ENCODE data around the gene LOXHD1. TPM values are rescaled to one million over a fixed set of nuclear protein-coding genes. Genes with fewer than 3 reads are reported as not detected.

Gene LOXHD1
- total and polyA plus RNA-seq, 10 of the 15 experiments (the other 5 are each of a cell fraction or from before 2014, with no cell fraction given), result not detected

DNA sequence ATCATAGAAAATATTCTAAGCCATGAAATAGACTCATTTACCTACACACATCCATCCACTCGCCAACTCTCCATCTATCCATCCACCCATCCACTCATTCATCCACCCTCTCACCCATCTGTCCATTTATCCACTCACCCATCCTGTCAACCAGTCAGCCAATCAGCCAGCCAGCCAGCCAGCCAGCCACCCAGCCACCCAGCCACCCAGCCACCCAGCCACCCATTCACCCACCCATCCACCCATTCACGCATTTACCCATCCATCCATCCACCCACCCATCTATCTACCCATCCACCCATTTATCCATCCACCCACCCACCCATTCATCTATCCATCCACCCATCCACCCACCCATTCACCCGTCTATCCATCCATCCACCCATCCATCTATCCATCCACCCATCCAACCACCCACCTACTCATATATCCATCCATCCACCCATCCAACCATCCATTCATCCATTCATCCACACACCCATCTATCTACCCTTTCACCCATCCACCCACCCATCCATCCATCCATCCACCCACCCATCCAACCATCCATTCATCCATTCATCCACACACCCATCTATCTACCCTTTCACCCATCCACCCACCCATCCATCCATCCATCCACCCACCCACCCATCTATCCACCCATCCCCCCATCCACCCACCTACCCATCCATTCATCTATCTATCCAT lies 185.1 kb downstream of the LOXHD1 start:
- no peaks in the 10 kb centered on the region for H3K79me2 ChIP-seq (ENCODE audit: control insufficient read depth, insufficient read depth, low read length)
- H3K27me3 ChIP-seq (replicated peaks in 1 of 2; ENCODE audit: control insufficient read depth in 2 of 2, insufficient read depth in 2 of 2, low read length in 1 of 2), result peaks cover 0 to 2% of the 10 kb centered on the region in 2 experiments; a peak in 2 of 4 replicates
- WGBS (ENCODE audit: insufficient coverage, insufficient replicate concordance, low lambda C conversion rate, missing lambda C conversion rate), result 0% methylated on average over 2 of the region's 3 CpGs
- no peak overlapping the region for H3K4me3 ChIP-seq
- no peak overlapping the region for H3K9ac ChIP-seq (ENCODE audit: control insufficient read depth, insufficient read depth, low read length)
- DNase-seq (ENCODE audit: low read depth, low spot score) (no peak), FAIRE-seq (no peak), ATAC-seq (no peak)
- no peaks in the 10 kb centered on the region for H3K4me1 ChIP-seq (ENCODE audit: control insufficient read depth, insufficient read depth, low read length)
- H3K36me3 ChIP-seq (ENCODE audit: control insufficient read depth in 2 of 2, insufficient read depth in 2 of 2, low read length in 1 of 2), result no peaks in the 10 kb centered on the region
- no peak overlapping the region for H2AFZ ChIP-seq (ENCODE audit: control insufficient read depth, low read depth, low read length)
- no peak overlapping the region for H3K27ac ChIP-seq (ENCODE audit: control insufficient read depth, insufficient read depth)
- no peak for TF ChIP-seq GATAD2B (conservative IDR thresholded peaks at IDR 0.05; ENCODE audit: low read depth)
- TF ChIP-seq JUND (IDR thresholded peaks at IDR 0.05; ENCODE audit: low read depth, low read length), result no peak
- TF ChIP-seq CBX3 (IDR thresholded peaks at IDR 0.05; ENCODE audit: borderline replicate concordance, low read depth), result no peak
- TF ChIP-seq CBX5 (IDR thresholded peaks at IDR 0.05; ENCODE audit: low read depth), result no peak
- TF ChIP-seq ATF3 (IDR thresholded peaks at IDR 0.05; ENCODE audit: borderline replicate concordance, extremely low read depth, low read depth, low read length), result no peak
- no peak for TF ChIP-seq EED (IDR thresholded peaks at IDR 0.05; ENCODE audit: low read depth)
- no peak for TF ChIP-seq MTA2 (IDR thresholded peaks at IDR 0.05; ENCODE audit: low read depth)
- H4K20me1 ChIP-seq (ENCODE audit: control insufficient read depth, insufficient read depth), result no peaks in the 10 kb centered on the region
- POLR2A ChIA-PET, result no interaction called here
- RAD21 ChIA-PET (ENCODE audit: unreplicated experiment), result no interaction called here
- no peak overlapping the region for H3K4me2 ChIP-seq (ENCODE audit: control insufficient read depth, insufficient read depth)
- SMC1A ChIA-PET (ENCODE audit: uncharacterized antibody, unreplicated experiment), result no interaction called here
- intact Hi-C loops (cut with micrococcal nuclease; ENCODE audit: unreplicated experiment) (no loop called here), in situ Hi-C loops (cut with MboI) (no loop called here)
- no TSS peak for BruUV-seq (replicated peaks)
- CTCF ChIA-PET, result no interaction called here
- no peaks in the 10 kb centered on the region for H3K9me3 ChIP-seq (replicated peaks; ENCODE audit: control insufficient read depth, insufficient read depth, low read length)

- no peaks in the 10 kb centered on the region for H4K20me1 ChIP-seq (ENCODE audit: control insufficient read depth, insufficient read depth)
- H3K4me2 ChIP-seq (ENCODE audit: control insufficient read depth, insufficient read depth), result no peak overlapping the region
- no peak overlapping the region for H3K4me3 ChIP-seq
- no peaks in the 10 kb centered on the region for H3K9me3 ChIP-seq (replicated peaks; ENCODE audit: control insufficient read depth, insufficient read depth, low read length)
- 75% methylated on average over 3 of the region's 3 CpGs for WGBS (ENCODE audit: insufficient coverage, insufficient replicate concordance, low lambda C conversion rate, missing lambda C conversion rate)
- H3K36me3 ChIP-seq (ENCODE audit: control insufficient read depth in 2 of 2, insufficient read depth in 2 of 2, low read length in 1 of 2), result no peaks in the 10 kb centered on the region
- no TSS peak for BruUV-seq (replicated peaks)
- no peaks in the 10 kb centered on the region for H3K79me2 ChIP-seq (ENCODE audit: control insufficient read depth, insufficient read depth, low read length)
- no peaks in the 10 kb centered on the region for H3K4me1 ChIP-seq (ENCODE audit: control insufficient read depth, insufficient read depth, low read length)
- in situ Hi-C loops (cut with MboI), result no loop called here
- FAIRE-seq, result no peak
- no peak overlapping the region for H3K9ac ChIP-seq (ENCODE audit: control insufficient read depth, insufficient read depth, low read length)
- no peaks in the 10 kb centered on the region; a peak in 2 of 4 replicates for H3K27me3 ChIP-seq (replicated peaks in 1 of 2; ENCODE audit: control insufficient read depth in 2 of 2, insufficient read depth in 2 of 2, low read length in 1 of 2)
- RAD21 ChIA-PET (ENCODE audit: unreplicated experiment), result no interaction called here
- SMC1A ChIA-PET (ENCODE audit: uncharacterized antibody, unreplicated experiment), result no interaction called here
- POLR2A ChIA-PET, result no interaction called here
- no peak for ATAC-seq
- intact Hi-C loops (cut with micrococcal nuclease; ENCODE audit: unreplicated experiment), result no loop called here
- DNase-seq (ENCODE audit: low read depth, low spot score), result no peak
- H2AFZ ChIP-seq (ENCODE audit: control insufficient read depth, low read depth, low read length), result no peak overlapping the region
- CTCF ChIA-PET, result no interaction called here
- no peak overlapping the region for H3K27ac ChIP-seq (ENCODE audit: control insufficient read depth, insufficient read depth)
- TF ChIP-seq JUNB (IDR thresholded peaks at IDR 0.05), result no peak
- TF ChIP-seq YBX1 (IDR thresholded peaks at IDR 0.05), result no peak
- no peak for TF ChIP-seq LARP7 (IDR thresholded peaks at IDR 0.05)
- TF ChIP-seq RUNX3 (IDR thresholded peaks at IDR 0.05; ENCODE audit: low read length), result no peak
- TF ChIP-seq HDGF (IDR thresholded peaks at IDR 0.05), result no peak
- no peak for TF ChIP-seq TCF12 (IDR thresholded peaks at IDR 0.05; ENCODE audit: low read depth, low read length)
- TF ChIP-seq EZH2 (IDR thresholded peaks at IDR 0.05; ENCODE audit: borderline replicate concordance, control insufficient read depth, low read depth, low read length), result no peak
- TF ChIP-seq ZZZ3 (IDR thresholded peaks at IDR 0.05; ENCODE audit: control insufficient read depth, insufficient read length, low read depth), result no peak
- no peak for TF ChIP-seq SUPT20H (IDR thresholded peaks at IDR 0.05; ENCODE audit: borderline replicate concordance, control insufficient read depth, low read depth, low read length)
- TF ChIP-seq ESRRA (IDR thresholded peaks at IDR 0.05; ENCODE audit: low read length), result no peak
- TF ChIP-seq GABPA (IDR thresholded peaks at IDR 0.05; ENCODE audit: low read depth), result no peak
Observed at GRCh38 chr18:46470714-46471113, 186.3 kb downstream of the LOXHD1 start.

All from GM12878 (cell line).